GM15510 (cell line): ENCODE data around the gene TNIK.

Experiments used
- POLR2A ChIP-seq: IDR thresholded peaks from 3 replicates; pipeline ENCODE4 v1.6.1; 2011; ENCODE audit warnings: borderline replicate concordance; ENCODE audit not compliant: insufficient read length; ENCODE audit errors: extremely low read depth

Gene TNIK

GRCh38 chr3:171218069-171218468 is 242.1 kb downstream of the TNIK start:
- no peak for TF ChIP-seq POLR2A

- TF ChIP-seq POLR2A: no peak
Observed at GRCh38 chr3:171213907-171214306, 246.3 kb downstream of the TNIK start.

- no peak for TF ChIP-seq POLR2A
Observed at GRCh38 chr3:171213178-171213577, 247.0 kb downstream of the TNIK start.

GRCh38 chr3:171212648-171213047 is 247.6 kb downstream of the TNIK start:
- no peak for TF ChIP-seq POLR2A

- no peak for TF ChIP-seq POLR2A
Observed at GRCh38 chr3:171206283-171206682, 253.9 kb downstream of the TNIK start.

GRCh38 chr3:171204942-171205341 is 255.3 kb downstream of the TNIK start:
- no peak for TF ChIP-seq POLR2A

- TF ChIP-seq POLR2A: no peak
Observed at GRCh38 chr3:171201825-171202224, 258.4 kb downstream of the TNIK start.

GRCh38 chr3:171200750-171201088 is 259.5 kb downstream of the TNIK start:
- TF ChIP-seq POLR2A: no peak

GRCh38 chr3:171200052-171200749 is 260.0 kb downstream of the TNIK start:
- no peak for TF ChIP-seq POLR2A

GRCh38 chr3:171199473-171199829 is 260.8 kb downstream of the TNIK start:
- no peak for TF ChIP-seq POLR2A

GRCh38 chr3:171198781-171199472 is 261.3 kb downstream of the TNIK start:
- TF ChIP-seq POLR2A: no peak

GRCh38 chr3:171195686-171196085 is 264.5 kb downstream of the TNIK start:
- TF ChIP-seq POLR2A: no peak

GRCh38 chr3:171194965-171195364 is 265.2 kb downstream of the TNIK start:
- no peak for TF ChIP-seq POLR2A

GRCh38 chr3:171193693-171194092 is 266.5 kb downstream of the TNIK start:
- TF ChIP-seq POLR2A: no peak

GRCh38 chr3:171192176-171192854 is 267.9 kb downstream of the TNIK start:
- TF ChIP-seq POLR2A: no peak

- TF ChIP-seq POLR2A: no peak
Observed at GRCh38 chr3:171190668-171191067, 269.5 kb downstream of the TNIK start.
